K562 (cell line): ENCODE results near the gene ENPP7. TPM values are rescaled to one million over a fixed set of nuclear protein-coding genes. Genes with fewer than 3 reads are reported as not detected.

Experiments used
- CBX8 ChIP-seq: fragments of 200-600 bp; sonication (generic); IDR thresholded peaks from 2 replicates; pipeline ENCODE4 v1.6.1; 2012; ENCODE audit warnings: borderline replicate concordance, mixed run types, low read depth, mild to moderate bottlenecking, moderate library complexity, mixed read lengths, low read length, control low read depth, inconsistent platforms; ENCODE audit not compliant: poor library complexity, severe bottlenecking; ENCODE audit errors: extremely low read depth
- CHD4 ChIP-seq: fragments of 200-600 bp; sonication (generic); IDR thresholded peaks from 3 replicates; pipeline ENCODE4 v1.6.1; 2012; ENCODE audit warnings: low read depth, mild to moderate bottlenecking, mixed read lengths, low read length, inconsistent platforms; ENCODE audit not compliant: insufficient read depth, insufficient replicate concordance, poor library complexity, severe bottlenecking
- CREM ChIP-seq: IDR thresholded peaks from 2 replicates; pipeline ENCODE4 v1.6.1; 2014; ENCODE audit warnings: antibody characterized with exemption, low read depth
- E4F1 ChIP-seq: fragments of 250-450 bp; sonication (Bioruptor Pico); IDR thresholded peaks from 2 replicates; pipeline ENCODE4 v1.5.0; 2021; ENCODE audit warnings: mild to moderate bottlenecking, borderline replicate concordance
- ETS1 ChIP-seq: conservative IDR thresholded peaks from 2 replicates; pipeline ENCODE4 v1.6.1; 2011; ENCODE audit warnings: low read depth, mild to moderate bottlenecking, low read length; ENCODE audit not compliant: control insufficient read depth
- FOXK2 ChIP-seq, 2 experiments: fragments of 450-650 bp; IDR thresholded peaks in 1 of 2; conservative IDR thresholded peaks in 1 of 2; 2 replicates each; pipeline ENCODE4 v1.6.1; 2016; ENCODE audit warnings: low read depth in 2 of 2, mild to moderate bottlenecking in 1 of 2
- GATAD2B ChIP-seq: fragments of 450-650 bp; IDR thresholded peaks from 2 replicates; pipeline ENCODE4 v1.6.1; 2017; ENCODE audit warnings: mild to moderate bottlenecking, borderline replicate concordance
- GTF3C2 ChIP-seq: IDR thresholded peaks from 3 replicates; pipeline ENCODE4 v1.6.1; 2011; ENCODE audit warnings: borderline replicate concordance, mild to moderate bottlenecking, moderate library complexity; ENCODE audit not compliant: insufficient read length; ENCODE audit errors: extremely low read depth
- MAZ ChIP-seq, 2 experiments: fragments of 450-650 bp in 1 of 2; sonication (generic) in 1 of 2; formaldehyde crosslinking; IDR thresholded peaks in 1 of 2; conservative IDR thresholded peaks in 1 of 2; 2 replicates each; pipeline versions ENCODE4 v1.4.0 to v1.5.0; 2020; ENCODE audit warnings: mild to moderate bottlenecking in 1 of 2, missing genetic modification reagents in 1 of 2
- NELFE ChIP-seq: IDR thresholded peaks from 2 replicates; pipeline ENCODE4 v1.6.1; 2011; ENCODE audit warnings: mild to moderate bottlenecking; ENCODE audit not compliant: insufficient read depth, insufficient read length
- PYGO2 ChIP-seq: fragments of 450-650 bp; IDR thresholded peaks from 2 replicates; pipeline ENCODE4 v1.6.1; 2016; ENCODE audit warnings: mild to moderate bottlenecking, missing genetic modification characterization, moderate library complexity, missing compliant biosample characterization
- RBM25 ChIP-seq: fragments of 200-400 bp; formaldehyde crosslinking; IDR thresholded peaks from 2 replicates; pipeline ENCODE4 v1.6.1; 2018; ENCODE audit warnings: low read length, low read depth, moderate library complexity; ENCODE audit not compliant: severe bottlenecking
- SP1 ChIP-seq: sonication (generic); formaldehyde crosslinking; IDR thresholded peaks from 2 replicates; pipeline ENCODE4 v1.8.1; 2022; ENCODE audit warnings: mild to moderate bottlenecking, missing genetic modification reagents
- SP2 ChIP-seq: IDR thresholded peaks from 2 replicates; pipeline ENCODE4 v1.6.1; 2011; ENCODE audit warnings: mild to moderate bottlenecking, low read depth, low read length, moderate library complexity; ENCODE audit not compliant: poor library complexity, severe bottlenecking; ENCODE audit errors: extremely low read depth
- STAG1 ChIP-seq: sonication (generic); formaldehyde crosslinking; IDR thresholded peaks from 2 replicates; pipeline ENCODE4 v1.5.0; 2020; ENCODE audit warnings: missing genetic modification reagents, borderline replicate concordance
- XRCC5 ChIP-seq: fragments of 200-400 bp; formaldehyde crosslinking; IDR thresholded peaks from 2 replicates; pipeline ENCODE4 v1.6.1; 2017; ENCODE audit warnings: low read depth, mild to moderate bottlenecking, low read length
- ZFP1 ChIP-seq: fragments of 450-650 bp; formaldehyde crosslinking; IDR thresholded peaks from 2 replicates; pipeline ENCODE4 v1.4.0; 2020; ENCODE audit warnings: mild to moderate bottlenecking, mixed read lengths
- polyA plus RNA-seq, 8 experiments: library from polyadenylated mRNA; depleted of rRNA in 4 of 8; stranded (reverse) in 5 of 8; unstranded in 3 of 8; fragments of >200 nt; fragmentation: Nextera tagmentation in 2 of 8; fragmentation: Illumina TruSeq in 1 of 8; extraction: Ambion mirVana in 2 of 8; extraction: Trizol in 1 of 8; gene quantifications; 2 replicates each; pipeline versions ENCODE4 v1.2.1 to v1.2.3, GENCODE V29; 2011 to 2014; ENCODE audit warnings: inconsistent platforms in 1 of 8, missing spikeins in 1 of 8
- total RNA-seq, 7 experiments: library from RNA; depleted of rRNA in 6 of 7; stranded (reverse); fragments of >200 nt in 6 of 7; fragmentation: Illumina TruSeq in 2 of 7; extraction: Trizol in 2 of 7; gene quantifications; 2 replicates each; pipeline versions ENCODE4 v1.2.1 to v1.2.3, GENCODE V29; 2011 to 2021; ENCODE audit warnings: low replicate concordance in 1 of 7

Gene ENPP7
- total and polyA plus RNA-seq, 9 of the 15 experiments (the other 6 are each of a cell fraction or from before 2014, with no cell fraction given) = not detected

- no peak for TF ChIP-seq E4F1 (CRISPR knock-in tag)
- no peak for TF ChIP-seq SP2
- TF ChIP-seq CREM = 0 out of 2 replicates have a peak, but pooled peaks have one; percentile 25
- TF ChIP-seq GATAD2B = peak; percentile 65; the same call in 1 of the 2 replicates
- TF ChIP-seq CBX8 = no peak
- peak; percentile 61; the same call in 1 of the 2 replicates for TF ChIP-seq STAG1 (CRISPR knock-in tag)
- peak in 1 of 2 experiments; percentile 83; a peak in 2 of 4 replicates for TF ChIP-seq MAZ (CRISPR knock-in tag; conservative IDR thresholded peaks at IDR 0.05 in 1 of 2, IDR thresholded peaks at IDR 0.05 in 1 of 2)
- no peak for TF ChIP-seq RBM25
- TF ChIP-seq FOXK2 (conservative IDR thresholded peaks at IDR 0.05 in 1 of 2, IDR thresholded peaks at IDR 0.05 in 1 of 2; ENCODE audit: low read depth in 2 of 2) = no peak
- no peak for TF ChIP-seq NELFE
- no peak for TF ChIP-seq GTF3C2
- no peak for TF ChIP-seq ZFP1 (CRISPR knock-in tag)
- TF ChIP-seq CHD4 = no peak
- 0 out of 2 replicates have a peak, but pooled peaks have one; percentile 43 for TF ChIP-seq ETS1
- TF ChIP-seq SP1 (CRISPR knock-in tag) = 0 out of 2 replicates have a peak, but pooled peaks have one; percentile 32
- no peak for TF ChIP-seq PYGO2 (tag)
- no peak for TF ChIP-seq XRCC5
Observed at GRCh38 chr17:79789943-79790804, 59.4 kb downstream of the ENPP7 start (continued).
